OCI-LY3 (cell line): Measurements from ENCODE around the gene MED15.

Experiments used
- H2AFZ ChIP-seq: fragments of 200-600, 300-600 bp; shearing (Covaris generic); 2 replicates; pipeline ENCODE4 v1.6.0; 2014; ENCODE audit warnings: antibody characterized with exemption, low read depth, low read length
- H3K27ac ChIP-seq: fragments of 200-600, 300-600 bp; sonication (generic); 2 replicates; pipeline ENCODE4 v1.5.1; 2014; ENCODE audit warnings: mild to moderate bottlenecking, low read length, moderate library complexity, mixed read lengths
- H3K27me3 ChIP-seq: fragments of 200-600, 300-600 bp; sonication (generic); 2 replicates; pipeline ENCODE4 v1.6.1; 2014; ENCODE audit warnings: low read depth, low read length, mixed read lengths
- H3K36me3 ChIP-seq: fragments of 200-600, 300-600 bp; sonication (generic); replicated peaks from 2 replicates; pipeline ENCODE3; 2014; ENCODE audit warnings: low read depth, low read length, mixed read lengths
- H3K4me1 ChIP-seq: fragments of 300-600, 200-600 bp; sonication (generic); 2 replicates; pipeline ENCODE4 v1.6.1; 2014; ENCODE audit warnings: low read length, mixed read lengths
- H3K4me2 ChIP-seq: fragments of 200-600, 300-600 bp; sonication (generic); 2 replicates; pipeline ENCODE4 v1.6.1; 2014; ENCODE audit warnings: low read length, mixed read lengths
- H3K4me3 ChIP-seq: fragments of 300-600, 200-600 bp; sonication (generic); 2 replicates; pipeline ENCODE4 v1.5.1; 2014; ENCODE audit warnings: antibody characterized with exemption, mild to moderate bottlenecking, low read length, moderate library complexity
- H3K79me2 ChIP-seq: fragments of 300-600, 200-600 bp; shearing (Covaris generic); 2 replicates; pipeline ENCODE4 v1.6.1; 2014; ENCODE audit warnings: mild to moderate bottlenecking, low read length, mixed read lengths
- H3K9ac ChIP-seq: fragments of 300-600, 200-600 bp; shearing (Covaris generic); 2 replicates; pipeline ENCODE4 v1.6.0; 2014; ENCODE audit warnings: mild to moderate bottlenecking, low read length, moderate library complexity
- H3K9me3 ChIP-seq: fragments of 200-600, 300-600 bp; shearing (Covaris generic); 2 replicates; pipeline ENCODE4 v1.6.1; 2014; ENCODE audit warnings: low read length, mixed read lengths; ENCODE audit not compliant: insufficient read depth
- H4K20me1 ChIP-seq: fragments of 200-600, 300-600 bp; sonication (generic); 2 replicates; pipeline ENCODE4 v1.6.1; 2016; ENCODE audit warnings: low read length, mixed read lengths; ENCODE audit not compliant: insufficient read depth
- EZH2phosphoT487 ChIP-seq: fragments of 200-600 bp; shearing (Covaris generic); IDR thresholded peaks from 2 replicates; pipeline ENCODE4 v1.6.1; 2018; ENCODE audit warnings: antibody characterized with exemption, mixed run types, low read depth
- TF ChIP-seq, protein P1 (sequence below): fragments of 200-600, 300-600 bp; sonication (generic); IDR thresholded peaks from 2 replicates; pipeline ENCODE4 v1.5.1; 2014; ENCODE audit warnings: antibody characterized with exemption, low read length, low read depth

MED15 gene

GRCh38 chr22:20551805-20552442 is 44.5 kb downstream of the MED15 start:
- peaks cover 43% of the 10 kb centered on the region for H3K36me3 ChIP-seq

GRCh38 chr22:20552443-20553401 is 45.3 kb downstream of the MED15 start:
- Histone ChIP-seq H3K4me1 (peaks cover 42% of the 10 kb centered on the region), H3K4me3 (peak overlapping the region; percentile 64; the same call in 1 of the 2 replicates), H3K9me3 (no peaks in the 10 kb centered on the region), H3K79me2 (peaks cover 63% of the 10 kb centered on the region), H3K27ac (peak overlapping the region; percentile 98), H3K4me2 (peak overlapping the region; percentile 86), H3K9ac (peak overlapping the region; percentile 85), H4K20me1 (no peaks in the 10 kb centered on the region), H3K27me3 (no peaks in the 10 kb centered on the region), H3K36me3 (peaks cover 51% of the 10 kb centered on the region), H2AFZ (no peak overlapping the region)
- TF ChIP-seq, protein P1, sequence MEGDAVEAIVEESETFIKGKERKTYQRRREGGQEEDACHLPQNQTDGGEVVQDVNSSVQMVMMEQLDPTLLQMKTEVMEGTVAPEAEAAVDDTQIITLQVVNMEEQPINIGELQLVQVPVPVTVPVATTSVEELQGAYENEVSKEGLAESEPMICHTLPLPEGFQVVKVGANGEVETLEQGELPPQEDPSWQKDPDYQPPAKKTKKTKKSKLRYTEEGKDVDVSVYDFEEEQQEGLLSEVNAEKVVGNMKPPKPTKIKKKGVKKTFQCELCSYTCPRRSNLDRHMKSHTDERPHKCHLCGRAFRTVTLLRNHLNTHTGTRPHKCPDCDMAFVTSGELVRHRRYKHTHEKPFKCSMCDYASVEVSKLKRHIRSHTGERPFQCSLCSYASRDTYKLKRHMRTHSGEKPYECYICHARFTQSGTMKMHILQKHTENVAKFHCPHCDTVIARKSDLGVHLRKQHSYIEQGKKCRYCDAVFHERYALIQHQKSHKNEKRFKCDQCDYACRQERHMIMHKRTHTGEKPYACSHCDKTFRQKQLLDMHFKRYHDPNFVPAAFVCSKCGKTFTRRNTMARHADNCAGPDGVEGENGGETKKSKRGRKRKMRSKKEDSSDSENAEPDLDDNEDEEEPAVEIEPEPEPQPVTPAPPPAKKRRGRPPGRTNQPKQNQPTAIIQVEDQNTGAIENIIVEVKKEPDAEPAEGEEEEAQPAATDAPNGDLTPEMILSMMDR = no peak
- TF ChIP-seq EZH2phosphoT487 = no peak

More at GRCh38 chr22:20551805-20552442, 44.5 kb downstream of the MED15 start:
- peak overlapping the region; percentile 86 for H3K4me2 ChIP-seq
- H3K27ac ChIP-seq = peak overlapping the region; percentile 98
- H4K20me1 ChIP-seq = no peaks in the 10 kb centered on the region
- peak overlapping the region; percentile 85 for H3K9ac ChIP-seq
- no peak overlapping the region for H2AFZ ChIP-seq
- peaks cover 42% of the 10 kb centered on the region for H3K4me1 ChIP-seq
- no peaks in the 10 kb centered on the region for H3K9me3 ChIP-seq
- peak overlapping the region; percentile 64 for H3K4me3 ChIP-seq
- no peak for TF ChIP-seq EZH2phosphoT487
- TF ChIP-seq, protein P1 = peak; percentile 50
- H3K27me3 ChIP-seq = no peaks in the 10 kb centered on the region
- H3K79me2 ChIP-seq = peaks cover 56% of the 10 kb centered on the region

GRCh38 chr22:20553947-20554741 is 46.7 kb downstream of the MED15 start:
- no peaks in the 10 kb centered on the region for H4K20me1 ChIP-seq
- H3K4me1 ChIP-seq = peaks cover 38% of the 10 kb centered on the region
- no peak for TF ChIP-seq EZH2phosphoT487
- TF ChIP-seq, protein P1 = no peak
- no peaks in the 10 kb centered on the region for H3K27me3 ChIP-seq
- no peak overlapping the region for H3K27ac ChIP-seq
- peaks cover 12% of the 10 kb centered on the region for H3K9me3 ChIP-seq
- peaks cover 52% of the 10 kb centered on the region for H3K79me2 ChIP-seq
- H3K36me3 ChIP-seq = peaks cover 64% of the 10 kb centered on the region
- H3K4me3 ChIP-seq = no peak overlapping the region
- H3K9ac ChIP-seq = no peak overlapping the region
- H2AFZ ChIP-seq = no peak overlapping the region
- H3K4me2 ChIP-seq = no peak overlapping the region
